ENCODE results near the gene KIAA1191. TPM values are rescaled to one million over a fixed set of nuclear protein-coding genes. Genes with fewer than 3 reads are reported as not detected.
A peak's percentile ranks its signal among the peaks of the same experiment; 100 is the strongest.

KIAA1191 gene
- total RNA-seq, 4 donors from 2014 or later: 76.3 to 174 (median 84.1) TPM

DNA sequence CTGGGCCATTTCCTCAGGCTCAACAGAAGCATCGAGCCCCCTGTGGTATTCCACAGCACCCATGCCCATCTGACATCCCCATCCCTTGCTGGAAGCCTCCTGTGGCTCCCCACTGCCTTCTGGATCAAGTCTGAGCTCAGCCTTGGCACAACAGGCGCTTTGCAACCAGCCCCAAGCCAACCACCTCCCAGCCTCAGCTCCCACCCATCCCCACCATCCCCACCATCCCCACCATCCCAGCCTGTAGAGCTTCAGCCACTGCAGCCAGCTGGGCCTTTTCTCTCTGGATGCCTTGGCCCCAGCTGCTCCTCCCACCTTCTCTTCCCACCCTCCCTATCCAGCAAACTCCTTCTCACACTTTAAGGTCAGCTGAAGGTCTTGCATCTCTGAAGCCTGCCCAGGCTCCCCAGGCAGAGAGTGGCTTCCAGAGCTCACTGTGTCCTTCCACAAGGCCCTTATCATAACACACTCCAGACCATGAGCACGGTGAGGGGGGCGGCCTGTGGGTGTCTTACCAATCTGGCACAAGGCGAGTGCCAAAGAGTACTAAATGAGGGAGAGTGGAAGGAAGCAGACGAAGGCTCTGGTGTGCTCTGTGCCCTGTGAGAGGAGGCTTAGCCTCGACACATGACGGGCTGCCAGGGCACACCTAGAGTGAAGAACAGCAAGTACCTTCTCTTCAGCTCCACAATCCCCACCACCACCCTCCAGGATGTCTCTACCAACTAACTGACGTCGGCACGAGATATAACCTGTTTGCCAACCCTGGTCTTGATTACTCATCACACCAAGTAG is 33.5 kb upstream of the KIAA1191 start:
- DNase-seq: no peak
- TF ChIP-seq, protein P1, sequence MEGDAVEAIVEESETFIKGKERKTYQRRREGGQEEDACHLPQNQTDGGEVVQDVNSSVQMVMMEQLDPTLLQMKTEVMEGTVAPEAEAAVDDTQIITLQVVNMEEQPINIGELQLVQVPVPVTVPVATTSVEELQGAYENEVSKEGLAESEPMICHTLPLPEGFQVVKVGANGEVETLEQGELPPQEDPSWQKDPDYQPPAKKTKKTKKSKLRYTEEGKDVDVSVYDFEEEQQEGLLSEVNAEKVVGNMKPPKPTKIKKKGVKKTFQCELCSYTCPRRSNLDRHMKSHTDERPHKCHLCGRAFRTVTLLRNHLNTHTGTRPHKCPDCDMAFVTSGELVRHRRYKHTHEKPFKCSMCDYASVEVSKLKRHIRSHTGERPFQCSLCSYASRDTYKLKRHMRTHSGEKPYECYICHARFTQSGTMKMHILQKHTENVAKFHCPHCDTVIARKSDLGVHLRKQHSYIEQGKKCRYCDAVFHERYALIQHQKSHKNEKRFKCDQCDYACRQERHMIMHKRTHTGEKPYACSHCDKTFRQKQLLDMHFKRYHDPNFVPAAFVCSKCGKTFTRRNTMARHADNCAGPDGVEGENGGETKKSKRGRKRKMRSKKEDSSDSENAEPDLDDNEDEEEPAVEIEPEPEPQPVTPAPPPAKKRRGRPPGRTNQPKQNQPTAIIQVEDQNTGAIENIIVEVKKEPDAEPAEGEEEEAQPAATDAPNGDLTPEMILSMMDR (IDR thresholded peaks at IDR 0.05 in 4 of 5, conservative IDR thresholded peaks at IDR 0.05 in 1 of 5): no peak
- no peak for TF ChIP-seq POLR2A (IDR thresholded peaks at IDR 0.05)
- no peak overlapping the region for H3K27ac ChIP-seq

DNA sequence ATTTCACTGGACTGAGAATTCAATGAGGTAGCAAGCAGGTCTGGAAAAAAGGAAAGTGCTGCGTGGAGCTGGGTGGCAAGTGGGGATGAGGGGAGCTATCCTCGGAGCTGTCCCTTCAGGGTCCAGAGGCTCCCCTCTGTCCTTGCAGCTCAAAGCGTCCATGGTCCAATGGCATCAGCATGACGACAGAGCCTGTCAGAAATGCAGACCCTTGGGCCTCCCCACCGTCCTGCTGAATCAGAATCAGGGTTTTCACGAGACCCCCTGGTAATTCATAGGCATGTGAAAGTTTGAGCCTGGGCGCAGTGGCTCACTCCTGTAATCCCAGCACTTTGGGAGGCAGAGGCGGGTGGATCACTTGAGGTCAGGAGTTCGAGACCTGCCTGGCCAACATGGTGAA is 32.5 kb upstream of the KIAA1191 start:
- Histone ChIP-seq H3K9me3 (no peaks in the 10 kb centered on the region), H3K4me3 (no peak overlapping the region), H3K27me3 (no peaks in the 10 kb centered on the region), H3K36me3 (peaks cover 0 to 65% of the 10 kb centered on the region in 2 donors), H3K4me1 (peaks cover 11 to 13% of the 10 kb centered on the region in 2 donors), H3K27ac (no peak overlapping the region)
- ATAC-seq: no peak
- TF ChIP-seq, protein P1 (IDR thresholded peaks at IDR 0.05 in 4 of 5, conservative IDR thresholded peaks at IDR 0.05 in 1 of 5): no peak
- no peak for TF ChIP-seq POLR2A (IDR thresholded peaks at IDR 0.05)
- intact Hi-C loops (cut with DNase I; ENCODE audit: low total_unique reads) (no loop called here), in situ Hi-C loops (cut with MboI; ENCODE audit: low sequenced_read_pairs in 4 of 4) (no loop called here)
- no peak for DNase-seq

More for the DNA sequence above, 33.5 kb upstream of the KIAA1191 start:
- H3K4me3 ChIP-seq: no peak overlapping the region
- no peak for ATAC-seq
- intact Hi-C loops (cut with DNase I; ENCODE audit: low total_unique reads): no loop called here
- H3K36me3 ChIP-seq: peaks cover 0 to 69% of the 10 kb centered on the region in 2 donors
- no peaks in the 10 kb centered on the region for H3K27me3 ChIP-seq
- no peaks in the 10 kb centered on the region for H3K9me3 ChIP-seq
- H3K4me1 ChIP-seq: peaks cover 3 to 5% of the 10 kb centered on the region in 2 donors
- in situ Hi-C loops (cut with MboI; ENCODE audit: low sequenced_read_pairs in 4 of 4): no loop called here

DNA sequence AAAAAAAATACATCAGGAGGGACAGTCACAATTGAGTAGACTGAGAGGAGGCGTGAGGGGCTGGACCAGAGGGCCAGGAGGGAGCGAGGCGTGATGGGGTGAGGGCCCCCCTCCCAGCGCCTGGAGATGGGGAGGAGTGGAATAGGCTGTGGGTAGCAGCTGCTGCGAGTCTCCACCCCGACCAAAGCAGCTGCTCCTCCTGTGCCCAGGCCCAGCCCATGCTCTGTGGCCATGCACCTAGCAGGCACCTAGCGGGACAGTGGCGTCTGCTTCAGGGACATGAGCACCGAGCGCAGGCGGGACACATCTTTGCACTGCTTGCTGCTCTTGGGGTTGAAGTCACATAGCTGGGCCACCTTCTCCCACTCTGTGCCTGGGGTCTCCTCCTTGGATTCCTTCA is 31.0 kb upstream of the KIAA1191 start:
- TF ChIP-seq POLR2A (IDR thresholded peaks at IDR 0.05): no peak
- TF ChIP-seq, protein P1 (IDR thresholded peaks at IDR 0.05 in 4 of 5, conservative IDR thresholded peaks at IDR 0.05 in 1 of 5): no peak
- Histone ChIP-seq H3K27ac (peak overlapping the region in 1 of 4 donors; percentile 98), H3K4me3 (no peak overlapping the region), H3K4me1 (peaks cover 15% of the 10 kb centered on the region in 2 donors), H3K9me3 (no peaks in the 10 kb centered on the region), H3K36me3 (peaks cover 0 to 52% of the 10 kb centered on the region in 2 donors), H3K27me3 (no peaks in the 10 kb centered on the region)
- in situ Hi-C loops (cut with MboI; ENCODE audit: low sequenced_read_pairs in 4 of 4): no loop called here
- ATAC-seq: no peak
- intact Hi-C loops (cut with DNase I; ENCODE audit: low total_unique reads): no loop called here
- DNase-seq: no peak

DNA sequence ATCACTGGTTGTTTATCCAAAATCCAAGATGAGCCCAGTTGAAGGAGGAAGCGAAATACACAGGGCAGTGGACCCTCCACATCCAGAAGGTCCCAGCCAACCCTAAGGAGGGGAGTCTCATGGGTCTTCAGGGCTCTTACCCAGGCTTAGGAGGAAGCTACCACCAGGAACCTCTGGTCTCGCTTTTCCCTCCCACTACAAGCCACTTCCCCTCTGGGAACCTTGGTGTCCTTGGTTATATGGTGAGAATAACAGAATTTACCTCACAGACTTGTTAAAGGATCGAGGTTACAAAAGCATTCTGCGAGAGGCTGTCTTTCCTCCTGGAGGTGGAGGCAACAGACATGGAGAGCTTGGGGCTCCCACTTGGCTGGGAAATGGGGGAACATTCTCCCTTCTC is 30.4 kb upstream of the KIAA1191 start:
- Histone ChIP-seq H3K36me3 (peaks cover 0 to 49% of the 10 kb centered on the region in 2 donors), H3K9me3 (no peaks in the 10 kb centered on the region), H3K4me3 (no peak overlapping the region), H3K4me1 (peaks cover 20 to 21% of the 10 kb centered on the region in 2 donors), H3K27ac (peak overlapping the region in 1 of 4 donors; percentile 98), H3K27me3 (no peaks in the 10 kb centered on the region)
- in situ Hi-C loops (cut with MboI; ENCODE audit: low sequenced_read_pairs in 4 of 4): no loop called here
- ATAC-seq (no peak), DNase-seq (no peak)
- TF ChIP-seq, protein P1 (IDR thresholded peaks at IDR 0.05 in 4 of 5, conservative IDR thresholded peaks at IDR 0.05 in 1 of 5): no peak
- TF ChIP-seq POLR2A (IDR thresholded peaks at IDR 0.05): no peak
- intact Hi-C loops (cut with DNase I; ENCODE audit: low total_unique reads): no loop called here

All from gastrocnemius medialis (tissue), 4 donors.